Prostate gland (tissue), 2 donors: ENCODE measurements around the gene POLR2F.

ENCODE experiments used
- POLR2A ChIP-seq: fragments of 450-650 bp; IDR thresholded peaks from one replicate; pipeline ENCODE4 v1.6.1; 2016; ENCODE audit warnings: antibody characterized with exemption, mild to moderate bottlenecking
- TF ChIP-seq, protein P1 (sequence below), 4 experiments: fragments of 200-600 bp in 2 of 4; fragments of 450-650 bp in 2 of 4; sonication (generic) in 2 of 4; IDR thresholded peaks; 1 replicate in 3 of 4; 2 replicates in 1 of 4; pipeline ENCODE4 v1.5.1; 2016 to 2019; ENCODE audit warnings: antibody characterized with exemption in 4 of 4, mild to moderate bottlenecking in 2 of 4, moderate library complexity in 2 of 4

DNA sequence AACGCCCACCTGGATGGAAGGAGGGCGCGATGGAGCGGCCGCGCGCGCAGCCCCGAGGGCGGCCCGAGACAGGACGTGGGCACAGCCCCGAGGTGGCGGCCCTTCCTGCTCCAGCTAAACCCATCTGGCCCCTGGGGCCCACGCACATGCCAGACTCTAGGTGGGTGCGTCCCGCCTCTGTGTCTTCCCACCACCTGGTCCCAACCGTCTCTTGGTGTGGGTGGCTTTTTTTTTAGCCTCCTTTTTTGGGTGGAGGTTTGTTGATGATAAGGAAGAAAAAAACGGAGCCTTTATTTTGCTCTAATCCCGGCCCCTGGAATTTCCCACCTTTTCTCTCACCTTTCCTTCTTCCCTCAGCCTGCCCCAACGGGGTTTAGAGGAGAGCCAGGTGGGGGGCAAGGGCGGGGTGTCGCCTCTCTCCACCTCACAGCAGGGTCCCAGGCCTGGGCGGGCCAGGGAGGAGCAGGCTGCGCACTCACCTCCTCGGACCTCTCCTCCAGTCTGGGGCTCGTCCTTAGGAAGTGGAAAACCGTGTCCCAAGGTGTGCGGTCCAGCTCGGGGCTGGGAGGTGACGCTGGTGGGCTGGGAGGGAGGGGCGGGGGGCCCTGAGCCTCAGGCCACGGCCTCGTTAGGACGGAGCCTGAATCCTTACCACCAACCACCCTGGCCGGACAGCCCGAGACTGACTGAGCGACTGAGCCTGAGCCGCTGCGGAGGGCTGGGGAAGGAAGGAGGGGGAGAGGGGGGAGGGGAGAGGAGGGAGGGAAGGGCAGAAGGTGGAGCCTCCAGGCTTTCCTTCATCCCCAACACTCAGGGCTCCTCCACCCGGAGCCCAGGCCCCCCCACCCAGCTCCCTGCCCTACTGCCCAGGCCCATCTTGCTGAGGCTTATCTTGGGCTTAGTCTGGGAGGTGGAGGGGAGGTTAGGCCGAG, 30.6 kb downstream of the POLR2F start, which contains the start of gene SOX10:
- TF ChIP-seq, protein P1, sequence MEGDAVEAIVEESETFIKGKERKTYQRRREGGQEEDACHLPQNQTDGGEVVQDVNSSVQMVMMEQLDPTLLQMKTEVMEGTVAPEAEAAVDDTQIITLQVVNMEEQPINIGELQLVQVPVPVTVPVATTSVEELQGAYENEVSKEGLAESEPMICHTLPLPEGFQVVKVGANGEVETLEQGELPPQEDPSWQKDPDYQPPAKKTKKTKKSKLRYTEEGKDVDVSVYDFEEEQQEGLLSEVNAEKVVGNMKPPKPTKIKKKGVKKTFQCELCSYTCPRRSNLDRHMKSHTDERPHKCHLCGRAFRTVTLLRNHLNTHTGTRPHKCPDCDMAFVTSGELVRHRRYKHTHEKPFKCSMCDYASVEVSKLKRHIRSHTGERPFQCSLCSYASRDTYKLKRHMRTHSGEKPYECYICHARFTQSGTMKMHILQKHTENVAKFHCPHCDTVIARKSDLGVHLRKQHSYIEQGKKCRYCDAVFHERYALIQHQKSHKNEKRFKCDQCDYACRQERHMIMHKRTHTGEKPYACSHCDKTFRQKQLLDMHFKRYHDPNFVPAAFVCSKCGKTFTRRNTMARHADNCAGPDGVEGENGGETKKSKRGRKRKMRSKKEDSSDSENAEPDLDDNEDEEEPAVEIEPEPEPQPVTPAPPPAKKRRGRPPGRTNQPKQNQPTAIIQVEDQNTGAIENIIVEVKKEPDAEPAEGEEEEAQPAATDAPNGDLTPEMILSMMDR (IDR thresholded peaks at IDR 0.05) = no peak
- no peak for TF ChIP-seq POLR2A
